NCI-H69 (cell line): Measurements from ENCODE around the gene LDLRAD3.

Experiments
- DNase-seq: peaks from one replicate; lab custom pipeline; 2025; lab: John Stamatoyannopoulos, UW

Gene LDLRAD3

DNA sequence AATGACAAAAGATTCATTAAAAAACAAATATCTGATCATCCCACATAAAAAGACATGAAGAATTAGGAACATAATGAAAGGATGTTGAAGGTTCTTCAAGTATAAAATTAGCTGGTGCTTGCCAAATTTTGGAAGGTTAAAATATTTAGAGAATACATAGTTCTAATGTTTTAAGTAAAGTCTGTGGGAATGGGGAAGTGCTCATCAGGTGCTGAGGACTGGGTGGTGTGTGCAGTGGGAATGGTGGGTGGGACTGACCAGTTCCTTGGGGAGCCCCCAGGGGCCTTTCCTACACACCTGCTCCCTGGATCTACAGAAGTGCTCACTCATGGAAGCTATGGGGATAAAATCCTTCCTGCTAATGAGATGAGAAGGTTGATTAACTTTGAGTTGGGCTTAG lies 11.8 kb downstream of the LDLRAD3 start:
- peak; percentile 58 for DNase-seq

DNA sequence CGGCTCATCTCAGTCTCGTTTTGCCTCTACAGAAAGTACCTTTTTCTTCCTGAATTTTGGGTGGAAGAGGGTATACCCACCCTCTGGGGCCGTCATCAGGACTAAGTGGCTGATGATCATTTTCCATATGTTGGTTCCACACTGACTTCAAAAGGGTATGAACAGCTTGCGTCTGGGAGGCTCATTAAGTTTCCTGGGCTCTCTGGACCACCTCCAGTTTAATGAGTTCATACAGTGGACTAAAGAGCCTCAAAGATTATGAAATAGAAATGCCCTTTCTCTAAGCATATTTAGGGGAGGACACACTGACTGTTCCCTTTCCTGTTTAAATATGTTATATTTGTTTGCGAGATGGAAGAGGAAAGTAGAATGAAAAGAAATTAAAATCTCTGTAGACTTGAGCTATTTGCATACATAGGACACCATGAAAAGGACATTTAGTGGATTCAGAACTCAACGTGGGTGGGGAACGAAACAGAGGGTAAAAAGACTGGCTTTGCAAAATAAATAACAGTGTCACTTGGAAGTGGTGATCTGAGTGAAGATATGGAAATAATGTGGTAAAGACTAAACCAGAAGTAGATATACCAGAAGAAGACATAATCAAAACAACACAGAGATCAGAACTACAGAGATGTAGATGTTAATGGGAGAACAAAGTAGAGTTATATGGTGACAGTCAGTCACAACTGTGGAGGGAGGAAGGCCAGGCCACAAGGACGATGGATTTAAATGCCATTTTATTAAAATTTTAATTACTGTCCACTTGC lies 18.7 kb downstream of the LDLRAD3 start:
- peak; percentile 85 for DNase-seq

DNA sequence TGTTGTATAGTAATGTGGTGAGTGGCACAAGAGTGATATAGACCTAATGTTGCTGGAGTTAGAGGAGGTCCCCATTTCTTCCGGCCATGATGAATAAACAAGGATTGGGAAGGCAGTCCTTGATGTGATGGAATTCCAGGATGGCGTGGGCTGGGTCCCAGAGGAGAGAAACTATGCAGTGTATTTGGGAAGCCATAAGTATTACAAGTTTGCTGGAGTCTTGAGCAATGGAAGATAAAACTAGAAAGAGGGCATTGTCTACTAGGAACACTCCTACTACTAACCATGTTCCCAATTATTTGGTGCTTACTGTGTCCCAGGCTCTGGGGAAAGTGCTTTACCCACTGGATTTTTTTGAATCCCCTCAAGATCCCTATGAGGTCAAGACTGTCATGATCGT lies 20.0 kb downstream of the LDLRAD3 start:
- DNase-seq = no peak

DNA sequence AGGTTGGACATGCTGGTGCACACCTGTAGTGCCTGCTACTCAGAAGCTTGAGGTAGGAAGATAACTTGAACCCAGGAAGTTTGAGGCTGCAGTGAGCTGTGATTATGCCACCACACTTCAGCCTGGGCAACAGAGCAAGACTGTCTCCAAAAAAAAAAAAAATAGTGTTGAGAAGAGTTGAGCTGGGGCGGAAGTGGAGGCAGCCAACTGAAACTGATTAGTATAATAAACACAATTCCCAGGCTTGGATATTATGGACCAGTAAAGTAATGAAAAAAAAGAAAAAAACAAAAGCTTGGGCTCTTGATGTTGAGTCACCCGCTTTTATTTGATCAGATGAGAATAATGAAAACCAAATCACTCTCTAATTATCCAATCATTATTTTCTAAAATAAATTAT lies 21.0 kb downstream of the LDLRAD3 start:
- no peak for DNase-seq

DNA sequence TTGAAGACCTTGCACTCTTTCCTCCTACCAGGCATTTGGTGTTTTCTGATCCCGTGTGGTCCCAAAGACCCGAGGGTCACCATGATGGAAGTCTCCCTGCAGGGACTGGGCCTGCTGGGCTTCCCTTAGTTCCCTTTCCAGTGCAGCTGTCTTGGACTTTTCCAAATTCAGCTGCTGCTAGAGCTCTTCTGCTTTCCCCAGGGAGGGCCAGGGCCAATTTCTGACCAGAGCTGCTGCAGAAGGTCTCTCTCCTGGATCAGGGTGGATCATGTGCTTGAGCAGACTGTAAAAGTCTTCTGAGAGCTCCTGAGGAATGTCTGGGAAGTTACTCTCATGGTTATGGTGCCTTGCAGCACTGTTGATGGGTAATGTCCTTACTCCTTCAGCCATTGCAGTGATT lies 23.2 kb downstream of the LDLRAD3 start:
- no peak for DNase-seq

DNA sequence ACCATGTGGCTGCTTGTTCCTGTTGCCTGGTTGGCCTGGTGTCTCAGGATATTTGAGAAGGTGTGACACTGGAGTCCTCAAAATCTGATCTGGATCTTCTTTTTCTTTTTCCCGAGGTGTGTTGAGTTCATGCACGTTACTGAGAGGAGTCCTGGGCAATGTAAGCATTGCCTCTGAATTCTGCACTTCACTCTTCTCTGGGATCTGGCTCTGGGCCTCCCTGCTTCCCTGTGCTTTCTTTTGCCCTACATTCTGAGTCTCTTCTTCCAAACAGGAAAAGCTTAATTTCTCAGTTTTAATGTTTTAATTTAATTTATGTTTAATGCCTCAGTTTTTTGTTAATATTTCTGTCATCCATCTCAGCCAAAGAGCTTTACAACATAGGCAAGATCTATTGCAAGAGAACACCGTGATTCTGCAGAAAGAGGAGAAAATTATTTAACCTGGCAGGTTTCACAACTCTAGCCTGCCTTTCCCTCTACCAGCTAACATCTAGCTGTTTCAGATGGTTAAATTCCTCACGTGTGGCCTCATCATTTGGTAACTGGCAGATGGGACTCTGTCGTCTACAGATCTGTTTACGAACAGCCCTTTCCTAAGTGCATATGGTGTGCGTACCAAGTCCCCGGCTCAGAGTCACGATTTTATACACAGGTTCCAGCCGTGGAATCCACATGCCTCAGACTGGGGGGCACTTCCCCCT lies 24.7 kb downstream of the LDLRAD3 start:
- no peak for DNase-seq

DNA sequence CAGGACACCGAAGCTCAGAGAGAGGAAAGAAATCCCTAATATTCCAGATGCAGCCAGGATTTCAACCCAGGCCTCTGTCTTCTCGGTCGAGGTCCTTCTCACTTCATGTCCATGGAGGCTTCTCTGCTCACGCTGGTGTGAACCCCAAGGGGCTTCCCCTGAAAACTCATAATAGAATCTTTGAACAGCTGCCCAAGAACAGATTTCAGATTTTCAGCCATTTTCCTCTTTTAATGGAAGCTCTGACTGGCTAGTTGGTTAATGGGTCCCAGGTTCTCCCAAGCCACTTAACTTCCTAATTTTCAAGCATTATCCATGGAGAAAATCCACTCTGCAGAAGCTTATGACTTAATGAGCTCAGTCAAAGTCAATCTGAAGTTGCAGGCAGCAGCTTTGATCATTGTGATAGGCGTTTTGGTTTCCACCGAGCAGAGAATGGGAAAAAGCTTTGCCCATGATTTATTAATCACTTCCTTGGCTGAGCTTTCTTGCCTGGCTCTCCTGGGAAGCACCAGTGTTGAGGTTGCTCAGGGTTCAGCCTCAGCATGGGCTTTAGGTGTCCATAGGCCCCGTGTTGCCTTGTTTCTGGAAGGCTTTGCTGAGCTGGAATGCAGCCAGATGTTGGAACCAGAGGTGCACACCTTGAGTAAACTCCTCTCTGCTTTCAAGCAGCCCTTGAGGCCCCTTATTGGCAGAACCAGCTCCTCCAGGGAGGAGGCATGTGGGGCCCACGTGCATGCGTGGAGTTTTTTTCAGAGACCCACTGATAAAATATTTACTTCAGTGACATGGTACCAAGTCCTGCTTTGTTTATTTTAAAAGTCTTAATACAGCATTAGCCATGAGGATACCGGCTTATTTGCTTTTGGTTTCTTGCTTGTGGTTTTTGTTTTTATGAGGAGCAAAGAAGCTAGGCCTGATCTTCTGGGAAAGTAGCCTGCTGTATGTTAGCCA lies 25.5 kb downstream of the LDLRAD3 start:
- peak; percentile 53 for DNase-seq

DNA sequence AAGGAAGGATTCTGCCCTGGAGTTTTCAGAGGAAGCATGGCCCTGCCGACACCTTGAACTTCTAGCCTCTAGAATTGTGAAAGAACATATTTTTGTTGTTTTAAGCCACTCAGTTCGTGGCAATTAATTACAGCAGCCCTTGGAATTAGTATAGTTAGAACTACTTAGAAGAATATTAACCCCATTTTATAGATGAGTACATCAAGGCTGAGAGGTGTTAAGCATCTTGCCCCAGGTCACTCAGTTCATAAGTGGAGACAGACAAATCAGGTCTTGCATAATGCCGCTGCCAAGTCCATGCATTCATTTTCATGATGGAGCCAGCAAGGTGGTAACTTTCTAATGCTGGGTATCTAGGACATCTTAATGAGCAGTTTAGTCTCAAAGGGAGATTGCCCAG lies 26.6 kb downstream of the LDLRAD3 start:
- no peak for DNase-seq

DNA sequence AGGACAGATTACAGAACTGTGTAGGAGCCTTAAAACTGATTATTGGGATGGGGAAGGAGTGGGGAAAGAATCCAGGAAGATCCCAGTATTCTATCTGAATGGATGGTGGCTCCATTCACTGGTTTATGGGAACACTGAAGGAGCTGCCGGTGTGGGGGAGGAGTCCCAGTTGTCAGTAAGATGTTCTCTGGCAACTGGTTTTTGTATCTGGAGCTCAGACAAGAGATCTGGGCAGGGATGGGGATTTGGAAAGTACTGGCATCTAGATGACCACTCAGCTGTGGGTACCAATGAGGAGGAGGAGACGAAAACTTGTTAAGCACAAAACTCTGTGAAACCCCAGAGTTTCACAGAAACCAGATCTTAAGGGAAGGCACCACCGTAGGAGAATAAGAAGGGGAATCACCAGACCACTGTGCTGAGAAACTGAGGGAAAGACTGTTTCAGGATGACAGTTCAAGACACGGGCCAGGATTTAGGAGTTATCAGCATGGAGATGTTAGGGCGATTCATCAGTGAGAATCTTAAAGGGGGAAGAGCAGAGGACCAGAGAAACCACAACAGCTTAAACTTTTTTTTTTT lies 28.1 kb downstream of the LDLRAD3 start:
- no peak for DNase-seq

DNA sequence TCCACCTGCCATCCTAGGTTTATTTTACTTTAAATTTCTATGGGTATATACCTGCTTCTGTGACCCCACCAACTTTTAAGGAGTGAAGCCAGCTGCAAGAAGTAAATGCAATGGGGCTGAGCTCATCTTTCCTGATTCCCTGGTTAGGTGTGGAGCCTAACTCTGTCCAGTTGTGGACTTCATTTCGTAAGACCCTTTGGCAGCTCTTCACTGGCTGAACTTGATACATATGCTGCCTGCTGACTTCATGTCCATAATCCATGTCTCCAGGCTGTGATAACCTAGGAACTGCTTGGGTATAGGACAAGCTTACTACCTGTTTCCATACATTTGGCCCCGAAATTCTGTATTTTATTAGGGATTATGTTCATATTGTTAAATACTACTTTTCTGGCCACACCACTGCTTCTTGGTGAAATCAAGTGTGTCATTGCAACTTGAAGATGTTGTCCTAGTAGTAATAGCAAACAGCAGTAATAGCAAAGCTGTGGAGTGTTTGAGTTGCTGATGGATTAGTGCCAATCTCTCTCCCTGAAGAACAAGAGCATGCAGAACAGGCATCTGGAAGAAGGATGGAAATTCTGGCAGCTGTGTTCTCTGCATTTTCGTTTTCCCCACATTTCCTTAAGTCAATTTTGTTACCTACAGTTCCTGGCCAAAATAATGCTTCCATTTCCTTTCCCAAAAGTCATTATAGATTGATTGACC lies 31.2 kb downstream of the LDLRAD3 start:
- no peak for DNase-seq

DNA sequence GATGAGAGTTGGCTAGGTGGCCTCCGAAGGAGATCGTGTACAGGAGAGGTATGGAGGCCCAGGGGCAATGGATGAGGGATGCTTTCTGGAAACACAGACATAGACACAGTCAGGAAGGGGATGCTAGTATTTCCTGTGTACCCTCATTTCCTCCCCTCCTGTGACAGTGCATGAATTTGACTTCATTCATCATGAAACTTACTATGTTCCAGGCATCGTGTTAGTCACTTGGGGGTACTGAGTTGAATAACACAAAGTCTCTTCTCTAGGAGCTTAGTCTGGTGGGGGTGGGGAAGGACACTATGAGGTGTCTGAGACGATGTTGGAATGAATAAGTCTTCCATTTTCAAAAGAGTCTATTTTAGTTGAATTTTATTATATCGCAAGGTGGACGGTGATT lies 32.6 kb downstream of the LDLRAD3 start:
- no peak for DNase-seq

DNA sequence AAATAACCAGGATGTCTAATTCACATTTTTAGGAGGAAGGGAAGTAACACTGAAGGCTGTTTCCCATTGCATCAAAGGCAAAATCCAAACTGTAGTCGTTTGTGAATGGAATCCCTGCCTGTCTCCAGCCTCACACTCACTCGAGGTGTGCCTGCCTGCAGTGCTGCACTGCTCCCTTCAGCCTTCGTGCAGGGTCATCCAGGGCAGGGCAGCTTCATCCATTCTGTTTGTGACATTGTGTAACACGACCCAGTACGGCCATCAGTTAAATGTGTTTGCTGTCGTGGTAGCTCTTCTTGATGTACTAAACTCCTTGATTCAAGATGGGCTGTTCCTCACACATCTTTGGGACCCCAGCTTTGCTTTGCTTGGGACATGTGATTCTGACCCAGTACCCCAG lies 34.3 kb downstream of the LDLRAD3 start:
- DNase-seq = no peak

DNA sequence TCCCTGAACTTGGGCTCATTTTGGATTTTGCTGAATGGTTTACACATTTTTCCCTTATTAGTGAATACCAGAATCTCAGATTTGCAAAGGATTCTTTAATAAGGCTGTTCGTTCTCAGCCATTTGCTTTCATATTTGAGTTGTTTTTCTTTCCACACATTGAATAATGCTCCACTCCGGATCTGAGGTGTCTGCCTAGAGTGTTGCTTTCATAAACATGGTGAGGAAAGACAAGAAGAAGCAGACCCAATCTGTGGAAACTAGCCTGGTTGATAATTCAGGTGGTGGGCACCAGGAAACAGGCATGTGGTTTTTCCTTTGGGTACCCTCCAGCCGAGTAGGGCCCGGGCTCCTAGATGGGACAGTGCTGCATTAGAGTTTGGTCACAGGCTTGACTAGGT lies 35.0 kb downstream of the LDLRAD3 start:
- DNase-seq = no peak

DNA sequence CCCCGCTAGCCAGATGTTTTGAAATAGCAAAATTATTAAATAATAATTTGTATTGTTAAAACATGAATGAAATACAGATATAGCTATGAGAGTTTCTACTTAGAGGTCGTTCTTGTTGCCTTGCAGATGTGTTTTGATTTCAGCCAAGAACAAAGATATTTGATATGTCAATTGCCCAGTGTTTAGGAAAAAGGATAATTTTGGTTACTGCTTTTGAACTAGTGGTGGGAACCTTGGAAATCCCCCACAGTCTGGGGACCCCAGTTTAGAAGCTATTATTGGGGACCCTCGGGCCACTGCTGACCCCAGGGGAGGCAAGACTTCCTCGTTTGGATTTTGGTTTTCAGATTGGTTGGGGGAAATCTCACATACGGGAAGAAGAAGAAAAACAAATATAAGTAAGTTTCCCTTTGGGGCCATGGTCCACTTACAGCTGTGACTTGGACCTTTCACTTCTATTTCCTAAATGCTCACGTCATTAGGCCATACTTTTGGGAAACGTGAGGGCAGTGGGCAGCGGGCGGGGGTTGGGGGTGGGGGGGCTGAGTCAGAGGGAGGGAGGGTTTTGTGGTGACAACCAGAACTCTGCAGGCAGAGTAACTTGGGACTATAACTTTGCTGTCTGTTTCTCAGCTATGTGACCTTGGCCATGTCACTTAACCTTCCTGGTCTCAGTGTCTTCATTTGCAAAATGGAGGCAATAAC lies 37.0 kb downstream of the LDLRAD3 start:
- DNase-seq = no peak

DNA sequence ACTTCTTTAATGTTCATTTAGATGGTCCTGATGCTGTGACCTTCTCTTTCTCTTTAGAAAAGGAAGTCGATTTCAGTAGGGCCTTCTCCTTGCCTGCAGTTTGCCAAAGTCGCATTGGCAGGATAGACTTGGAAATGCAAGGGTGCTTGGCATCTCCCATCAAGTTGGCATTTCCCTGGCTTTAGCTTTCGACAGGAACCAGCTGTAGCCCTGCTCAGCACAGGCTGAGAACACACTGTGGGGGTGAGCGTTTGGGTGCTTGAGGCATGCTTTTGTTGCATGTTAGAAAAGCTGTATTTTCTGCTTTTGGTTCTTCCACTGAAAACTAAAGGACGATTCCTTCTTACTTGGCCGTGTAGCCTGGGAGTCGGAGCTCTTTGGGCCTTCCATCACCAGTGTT lies 37.7 kb downstream of the LDLRAD3 start:
- DNase-seq = no peak

DNA sequence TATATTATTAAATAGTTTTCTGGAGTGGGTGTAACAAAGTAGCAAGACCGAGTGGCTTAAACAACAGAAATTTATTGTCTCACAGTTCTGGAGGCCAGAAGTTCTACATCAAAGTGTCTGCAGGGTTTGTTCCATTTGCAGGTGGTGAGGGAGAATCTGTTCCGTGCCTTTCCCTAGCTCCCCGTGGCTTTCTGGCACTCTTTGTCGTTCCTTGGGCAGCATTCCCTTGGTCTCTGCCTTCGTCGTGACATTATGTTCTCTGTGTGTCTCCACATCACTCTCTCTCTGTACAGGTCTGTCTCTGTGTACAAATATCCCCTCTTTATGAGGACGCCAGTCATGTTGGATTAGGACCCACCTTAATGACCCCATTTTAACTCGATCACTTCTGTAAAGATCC lies 38.2 kb downstream of the LDLRAD3 start:
- DNase-seq = no peak

DNA sequence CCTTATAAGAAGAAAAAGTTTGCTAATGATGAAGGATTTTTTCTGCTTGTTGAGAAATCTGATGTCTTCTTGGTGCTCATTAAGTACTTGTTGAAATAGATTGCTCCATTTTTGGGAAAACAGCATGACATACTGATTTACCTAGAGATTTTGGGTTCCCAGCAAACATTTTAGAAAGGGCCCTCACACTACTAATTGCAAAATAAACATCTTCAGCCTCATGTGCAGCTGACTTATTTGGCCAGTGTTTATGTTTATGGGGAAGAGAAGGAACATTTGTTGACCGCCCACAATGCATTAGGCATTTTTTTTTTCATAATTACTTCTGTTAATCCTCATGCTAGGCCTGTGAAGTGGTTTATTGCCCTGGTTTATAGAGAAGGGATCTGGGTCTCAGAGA lies 40.1 kb downstream of the LDLRAD3 start:
- peak; percentile 18 for DNase-seq

DNA sequence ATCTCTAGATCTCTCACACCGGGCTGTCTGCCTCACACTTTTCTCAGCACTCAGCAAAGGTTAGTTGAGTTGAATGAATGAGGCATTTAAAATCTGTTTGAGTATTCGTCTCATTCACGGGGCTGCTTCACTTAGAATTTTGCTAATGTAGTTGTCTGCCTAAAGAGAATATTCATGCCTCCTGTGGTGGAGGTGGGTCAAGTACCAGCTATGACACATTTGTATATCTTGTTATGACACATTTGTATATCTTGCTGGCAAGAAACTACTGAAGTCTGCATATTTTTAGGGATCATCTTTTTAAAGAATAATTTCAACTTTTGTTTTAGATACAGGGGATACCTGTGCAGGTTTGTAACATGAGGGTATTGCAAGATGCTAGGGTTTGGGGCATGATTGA lies 43.1 kb downstream of the LDLRAD3 start:
- DNase-seq = no peak

DNA sequence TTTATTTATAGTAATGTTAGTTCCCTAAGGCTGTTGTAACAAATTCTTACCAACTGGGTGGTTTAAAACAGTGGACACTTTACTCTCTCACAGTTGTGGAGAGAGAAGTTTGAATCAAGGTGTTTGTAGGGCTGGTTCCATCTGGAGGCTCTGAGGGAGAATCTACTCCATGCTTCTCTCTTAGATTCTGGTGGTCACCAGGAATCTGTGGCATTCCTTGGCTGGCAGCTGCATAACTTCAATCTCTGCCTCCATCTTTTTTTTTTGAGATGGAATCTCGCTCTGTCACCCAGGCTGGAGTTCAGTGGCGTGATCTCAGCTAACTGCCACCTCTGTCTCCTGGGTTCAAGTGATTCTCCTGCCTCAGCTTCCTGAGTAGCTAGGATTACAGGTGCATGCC lies 46.3 kb downstream of the LDLRAD3 start:
- no peak for DNase-seq

DNA sequence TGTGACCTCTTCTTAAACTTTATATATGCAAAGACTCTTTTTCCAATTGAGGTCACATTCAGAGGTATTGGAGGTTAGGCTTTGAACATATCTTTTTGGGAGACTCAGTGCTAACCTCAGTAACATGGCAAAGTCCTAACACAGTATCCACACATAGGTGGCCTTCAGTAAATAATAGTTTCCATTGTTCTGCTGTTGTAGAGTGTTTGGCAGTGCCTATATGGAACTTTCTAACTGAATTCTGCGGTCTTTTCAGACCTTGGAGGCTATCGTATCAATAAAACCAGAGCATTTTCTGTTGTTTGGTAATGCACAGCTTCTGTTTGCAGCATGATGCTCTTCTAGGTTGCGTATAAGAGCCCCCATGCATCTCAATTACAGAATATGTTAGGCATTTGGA lies 47.0 kb downstream of the LDLRAD3 start:
- DNase-seq = no peak

DNA sequence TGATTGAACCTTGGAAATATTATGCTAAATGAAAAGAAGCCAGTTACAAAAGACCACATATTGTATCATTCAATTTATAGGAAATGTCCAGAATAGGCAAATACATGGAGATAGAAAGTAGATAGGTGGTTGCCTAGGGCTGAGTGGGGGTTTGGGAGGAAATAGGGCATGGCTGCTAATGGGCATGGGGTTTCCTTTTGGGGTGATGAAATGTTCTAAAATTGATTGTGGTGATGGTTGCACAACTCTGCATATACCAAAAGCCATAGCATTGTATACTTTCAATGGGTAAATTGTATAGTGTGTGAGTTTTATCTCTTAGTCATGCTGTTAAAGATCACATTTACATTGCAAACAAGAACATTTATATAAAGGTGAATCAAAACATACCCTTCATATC lies 48.7 kb downstream of the LDLRAD3 start:
- no peak for DNase-seq
